Dedifferentiated amniotic fluid mesenchymal stem cell (primary cell): ENCODE results near the gene RRP9.
"Not testable (repeated sequence)": the region's sequence is repeated elsewhere in the genome, so short reads cannot be mapped to it uniquely, and the experiment has no call there.

Source experiments
- DNase-seq: peaks from one replicate; pipeline ENCODE4 v3.0.0-alpha.2; 2016; ENCODE audit errors: extremely low spot score

The RRP9 gene

DNA sequence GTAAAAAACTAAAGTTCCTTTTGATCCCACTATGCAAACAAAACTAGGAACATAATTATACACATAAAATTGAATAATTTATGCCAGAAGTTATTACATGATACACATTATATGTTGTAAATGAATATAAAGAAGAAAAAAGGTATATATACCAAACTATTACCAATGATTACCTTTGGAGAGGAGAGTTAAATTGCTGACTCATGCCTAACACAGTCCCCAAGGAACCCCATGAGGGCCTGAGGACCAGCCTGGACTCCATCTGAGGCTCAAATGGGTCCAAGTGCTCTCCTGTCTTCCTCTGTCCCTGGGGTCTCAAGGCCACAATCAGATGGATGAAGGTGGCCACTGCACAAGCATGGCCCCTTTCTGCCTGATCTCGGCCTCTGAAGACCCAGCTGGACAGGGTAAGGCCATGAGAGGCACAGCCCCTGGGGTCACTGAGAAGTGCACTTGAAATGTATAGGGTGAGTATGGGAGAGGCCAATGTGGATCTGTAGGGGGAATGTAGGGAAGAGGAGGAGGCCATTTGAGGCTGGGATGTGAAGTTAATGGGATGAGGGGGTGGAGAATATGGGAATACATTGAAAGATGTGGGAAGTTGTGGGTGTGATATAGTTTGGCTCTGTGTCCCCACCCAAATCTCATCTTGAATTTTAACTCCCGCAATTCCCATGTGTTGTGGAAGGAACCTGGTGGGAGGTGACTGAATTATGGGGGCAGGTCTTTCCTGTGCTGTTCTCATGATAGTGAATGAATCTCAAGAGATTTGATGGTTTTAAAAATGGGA is 37.5 kb downstream of the RRP9 start:
- DNase-seq: no peak

DNA sequence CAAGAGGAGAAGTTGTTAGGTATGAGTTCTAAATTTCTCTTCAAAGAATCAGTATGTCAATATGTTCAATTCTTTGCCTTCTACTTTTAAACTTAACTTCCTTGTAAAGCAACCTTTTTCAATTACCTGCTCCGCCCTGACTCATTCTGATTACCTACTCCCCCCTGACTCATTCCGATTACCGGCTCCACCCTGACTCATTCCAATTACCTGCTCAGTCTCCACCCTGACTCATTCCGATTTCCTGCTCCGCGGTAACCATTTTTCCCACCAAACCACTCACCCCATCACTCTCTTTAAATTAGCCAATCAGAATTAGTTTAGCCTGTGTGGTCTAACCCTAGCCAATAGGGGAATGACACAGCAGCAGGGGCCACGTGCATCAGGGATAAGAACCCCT is 39.3 kb downstream of the RRP9 start:
- not testable (repeated sequence) for DNase-seq

DNA sequence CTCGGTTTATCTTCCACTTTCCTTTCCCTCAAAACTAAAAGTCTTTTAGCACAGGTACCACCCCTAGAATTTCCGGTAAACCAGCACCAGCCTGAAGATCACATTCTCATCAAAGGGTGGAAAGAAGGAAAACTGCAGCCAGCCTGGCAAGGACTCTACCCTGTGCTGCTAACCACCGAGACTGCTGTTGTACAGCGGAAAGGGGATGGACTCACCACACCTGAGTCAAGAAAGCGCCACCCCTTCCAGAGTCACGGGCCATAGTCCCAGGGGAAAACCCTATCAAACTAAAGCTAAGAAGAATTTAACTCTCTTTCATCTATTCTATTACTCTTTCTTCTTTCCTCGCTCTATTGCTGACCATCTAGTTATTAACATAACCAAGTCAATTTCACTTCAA is 41.7 kb downstream of the RRP9 start:
- not testable (repeated sequence) for DNase-seq

DNA sequence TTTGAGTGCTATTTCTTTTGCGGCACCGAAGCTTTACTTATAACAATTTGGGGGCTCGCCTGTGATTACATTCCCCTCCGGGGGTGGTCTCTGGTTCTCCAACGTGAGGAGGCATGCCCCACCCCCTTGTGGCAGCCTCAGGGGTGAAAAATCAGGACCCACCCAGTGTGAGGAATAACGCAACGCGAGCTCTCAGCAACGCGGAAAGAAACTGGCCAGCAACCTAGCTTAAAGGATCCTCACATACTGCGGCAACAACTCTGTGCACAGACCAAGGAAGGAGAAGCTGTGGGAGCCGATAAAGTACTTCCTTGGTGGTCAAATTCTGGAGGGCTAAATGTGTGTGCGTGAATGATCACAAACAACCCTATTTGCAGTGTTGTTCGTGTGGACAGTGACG is 44.3 kb downstream of the RRP9 start:
- DNase-seq: no peak

DNA sequence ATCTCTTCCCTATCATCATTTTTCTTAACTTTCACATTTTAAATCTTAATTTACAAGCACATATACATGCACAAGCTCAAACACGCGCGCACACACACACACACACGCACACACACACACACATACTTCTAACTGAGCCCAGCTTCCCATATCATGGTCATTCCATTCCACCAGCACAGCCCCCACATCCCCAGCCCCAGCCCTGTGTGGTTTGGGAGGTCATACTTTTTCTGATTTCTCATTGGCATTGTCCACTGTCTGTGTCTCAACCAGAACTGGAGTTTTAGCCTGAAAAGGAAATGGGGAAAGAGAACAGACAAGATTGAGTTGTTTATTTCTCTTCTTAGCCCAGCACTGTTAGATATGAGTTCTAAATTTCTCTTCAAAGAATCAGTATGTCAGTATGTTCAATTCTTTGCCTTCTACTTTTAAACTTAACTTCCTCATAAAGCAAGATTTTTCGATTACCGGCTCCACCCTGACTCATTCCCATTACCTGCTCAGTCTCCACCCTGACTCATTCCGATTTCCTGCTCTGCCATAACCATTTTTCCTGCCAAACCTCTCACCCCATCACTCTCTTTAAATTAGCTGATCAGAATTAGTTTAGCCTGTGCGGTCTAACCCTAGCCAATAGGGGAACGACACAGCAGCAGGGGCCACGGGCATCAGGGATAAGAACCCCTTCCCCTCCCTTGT is 44.9 kb downstream of the RRP9 start:
- DNase-seq: no peak

DNA sequence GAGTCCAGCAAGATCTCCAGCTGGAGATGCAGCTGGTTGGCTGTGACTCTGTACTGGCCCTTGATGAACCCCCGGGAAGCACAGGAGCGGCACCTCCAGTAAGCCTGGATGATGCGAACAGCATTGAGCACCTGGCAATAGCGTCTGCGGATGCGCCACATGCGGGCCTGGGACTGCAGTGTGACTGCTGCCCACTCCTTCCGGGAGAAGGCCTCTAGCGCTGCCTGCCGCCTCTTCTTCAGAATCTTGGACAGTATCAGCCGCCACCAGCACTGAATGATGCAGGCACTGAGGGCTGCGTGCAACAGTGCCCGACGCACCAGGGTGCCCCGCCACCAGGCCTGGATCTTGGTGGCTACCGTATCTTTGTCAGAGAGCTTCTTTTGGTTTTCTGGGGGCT is 46.8 kb downstream of the RRP9 start:
- no peak for DNase-seq

DNA sequence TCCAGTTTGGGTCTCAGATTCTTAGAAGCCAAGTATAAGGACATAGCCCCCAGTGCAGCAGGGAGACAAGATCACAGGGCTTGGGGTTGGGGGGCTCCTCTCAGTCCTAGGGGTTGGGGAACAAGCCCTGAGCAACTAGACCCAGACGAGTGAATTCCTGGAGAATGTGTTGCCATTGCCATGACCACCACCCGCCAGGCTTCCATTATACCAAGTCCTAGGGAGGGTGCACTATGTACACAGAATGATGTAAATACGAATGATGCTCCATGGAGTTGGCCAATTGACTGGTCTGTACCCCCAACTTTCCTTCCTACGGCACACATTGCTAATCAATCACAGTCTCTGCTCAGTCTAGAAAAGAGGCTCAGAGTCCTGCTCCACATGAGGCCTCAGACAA is 47.3 kb downstream of the RRP9 start:
- DNase-seq: no peak

DNA sequence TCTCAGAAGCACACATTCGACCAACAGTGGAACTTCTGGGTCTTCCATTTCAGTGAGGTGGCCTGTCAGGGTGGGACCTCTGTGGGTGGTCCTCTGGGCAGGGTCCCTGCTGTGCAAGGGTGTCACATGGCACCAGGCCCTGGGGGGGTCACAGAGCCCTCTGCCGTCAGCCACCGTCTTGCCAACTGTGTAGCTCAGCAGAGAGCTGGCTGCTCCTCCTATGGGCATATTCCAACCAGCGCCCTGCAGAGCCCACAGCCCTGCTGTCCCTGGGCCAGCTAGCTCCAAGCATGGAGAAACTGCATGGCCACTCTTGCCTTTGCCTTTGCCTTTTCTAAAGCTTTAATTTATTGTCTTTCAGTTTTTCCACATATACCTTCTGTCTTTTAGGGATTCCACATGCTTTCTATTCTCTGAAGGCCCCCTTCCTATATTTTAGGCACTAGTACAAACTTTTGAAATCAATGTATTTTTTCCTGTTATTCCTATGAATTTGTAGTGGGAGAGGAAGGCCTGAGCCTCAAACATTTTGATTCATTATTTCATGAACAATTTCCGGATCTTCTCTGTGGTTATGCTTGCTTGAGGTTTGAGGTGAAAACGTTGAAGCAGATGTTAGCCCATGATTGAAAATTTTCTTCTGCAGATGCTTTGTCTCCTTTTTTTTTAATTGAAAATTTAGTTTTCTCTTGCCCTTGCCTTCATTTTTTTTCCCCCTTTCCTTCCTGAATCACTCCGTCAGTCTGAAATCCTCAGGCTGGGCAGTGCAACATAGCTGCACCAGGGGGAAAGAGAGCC is 50.3 kb downstream of the RRP9 start:
- no peak for DNase-seq

DNA sequence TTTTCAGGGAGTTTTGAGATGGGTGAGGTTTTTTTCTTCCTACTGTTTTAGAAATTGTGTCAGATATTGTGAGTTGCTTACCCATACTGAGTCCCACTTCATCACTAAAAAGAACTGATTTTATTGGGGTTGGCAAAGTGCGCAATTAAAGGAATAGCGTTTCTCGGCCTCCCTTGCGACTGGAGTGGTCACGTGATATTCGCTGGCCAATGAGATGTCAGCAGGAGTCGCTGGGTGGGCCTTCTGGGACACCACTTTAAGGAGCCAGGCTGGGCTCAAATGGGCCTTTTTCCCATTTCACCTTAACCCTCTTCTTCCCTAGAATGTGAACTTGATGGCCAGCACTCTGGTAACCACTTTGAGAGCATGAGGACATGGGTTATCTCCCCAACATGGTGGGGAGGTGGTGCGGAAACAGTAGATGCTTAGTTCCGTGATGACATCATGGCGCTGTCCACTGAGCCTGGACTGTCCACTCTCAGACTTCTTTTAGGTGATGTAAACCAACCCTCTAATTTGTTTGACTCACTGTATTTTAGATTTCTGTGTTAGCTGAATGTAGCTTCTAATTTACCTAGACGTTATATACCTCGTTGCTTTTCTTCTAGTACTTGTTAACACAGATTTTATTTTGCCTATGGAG is 53.1 kb downstream of the RRP9 start:
- no peak for DNase-seq

DNA sequence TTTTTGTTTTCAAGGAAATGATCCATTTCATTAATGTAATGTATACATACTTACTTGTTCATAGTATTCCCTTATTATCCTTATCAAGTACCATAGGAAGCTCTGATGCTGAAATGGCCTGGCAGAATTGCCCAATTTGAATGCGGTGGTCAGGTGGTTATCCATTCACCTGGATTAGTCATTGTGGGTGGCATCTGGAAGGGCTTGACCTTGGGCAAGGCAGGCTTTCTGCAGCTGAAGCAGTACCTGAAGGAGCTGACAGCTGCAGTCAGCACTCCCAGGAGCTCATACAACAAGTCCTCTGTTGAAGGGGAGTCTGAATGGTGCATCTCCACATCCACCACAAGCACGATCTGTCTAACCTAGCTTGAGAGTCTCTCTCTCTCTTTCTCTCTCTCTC is 54.1 kb downstream of the RRP9 start:
- DNase-seq: no peak

DNA sequence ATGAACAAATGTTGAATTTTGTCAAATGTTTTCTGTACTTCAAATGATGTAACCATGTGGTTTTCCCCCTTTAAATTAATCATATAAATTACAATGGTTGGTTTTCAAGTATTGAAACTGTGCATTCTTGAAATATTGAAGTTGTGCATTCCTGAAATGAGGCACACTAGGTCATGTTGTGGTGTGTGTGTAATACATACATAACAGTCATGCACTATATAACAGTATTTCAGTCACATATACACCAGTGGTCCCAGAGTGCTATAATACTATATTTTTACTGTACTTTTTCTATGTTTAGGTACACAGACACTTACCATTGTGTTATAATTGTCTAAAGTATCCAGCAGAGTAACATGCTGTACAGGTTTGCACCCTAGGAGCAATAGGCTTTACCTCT is 55.3 kb downstream of the RRP9 start:
- no peak for DNase-seq
